GM21390 (cell line): ENCODE data around the gene SLC15A3.

Source experiments
- ATAC-seq: cut with Tn5 transposase; IDR thresholded peaks from one replicate; pipeline ENCODE4 v1.9.1; 2021; ENCODE audit not compliant: unreplicated experiment

The SLC15A3 gene

GRCh38 chr11:60899046-60899936, 52.7 kb downstream of the SLC15A3 start:
- no peak for ATAC-seq

- ATAC-seq = no peak
These were observed 54.5 kb downstream of the SLC15A3 start for GRCh38 chr11:60897496-60897895.

GRCh38 chr11:60895687-60896086, 56.3 kb downstream of the SLC15A3 start:
- ATAC-seq = no peak

DNA sequence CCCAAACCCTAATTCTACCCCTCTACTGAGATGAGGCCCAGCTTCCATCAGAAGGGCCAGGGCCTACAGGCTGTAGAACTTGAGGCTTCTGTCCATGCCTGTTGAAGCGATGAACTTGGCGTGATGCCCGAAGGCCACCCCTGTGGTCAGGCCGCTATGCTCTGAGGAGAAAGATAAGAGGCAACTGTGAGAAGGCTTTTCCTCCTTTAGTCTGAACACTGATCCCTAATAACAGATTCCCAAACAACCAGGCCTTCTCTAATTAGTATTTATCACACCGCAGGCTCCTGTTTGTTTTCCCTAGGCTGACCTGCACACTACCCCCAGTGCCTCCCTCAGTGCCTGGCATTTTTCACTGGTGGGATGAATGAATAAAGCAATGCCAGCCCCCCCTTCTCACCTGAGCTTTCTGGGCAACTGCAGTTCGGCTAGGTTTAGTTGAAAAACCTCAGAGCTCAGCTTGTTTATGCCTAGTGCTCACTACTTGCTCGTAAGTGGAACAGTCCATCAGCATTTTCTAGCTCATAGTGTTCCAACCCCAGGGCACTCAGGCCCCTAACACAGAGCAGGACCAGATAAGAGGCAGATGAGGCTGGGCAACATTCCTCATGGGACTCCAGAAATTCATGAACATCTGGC, 60.8 kb downstream of the SLC15A3 start:
- ATAC-seq = no peak

- no peak for ATAC-seq
These were observed 61.3 kb downstream of the SLC15A3 start for GRCh38 chr11:60890696-60891095.

- ATAC-seq = no peak
These were observed 62.1 kb downstream of the SLC15A3 start for GRCh38 chr11:60889869-60890311.

DNA sequence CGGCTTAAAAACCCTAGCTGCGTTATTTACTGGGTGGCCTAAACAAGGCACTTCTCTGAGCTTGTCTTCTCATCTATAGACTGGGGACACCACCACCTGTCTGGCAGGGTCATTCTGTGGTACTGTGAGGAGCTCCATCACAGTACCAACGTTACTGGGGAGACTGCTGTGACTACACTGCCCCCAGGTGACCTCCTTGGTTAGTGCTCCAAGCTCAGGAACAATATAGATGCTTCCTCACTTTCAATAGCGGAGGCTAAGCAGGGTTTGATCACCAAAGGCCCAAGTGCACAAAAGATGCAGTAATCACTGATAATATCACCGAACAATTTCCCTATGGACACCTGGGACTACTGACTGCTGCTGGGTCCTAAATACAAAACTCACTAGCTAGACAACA, 64.4 kb downstream of the SLC15A3 start:
- ATAC-seq = no peak
